Endothelial cell of umbilical vein (primary cell): Measurements from ENCODE around the gene PRICKLE4. TPM values are rescaled to one million over a fixed set of nuclear protein-coding genes. Genes with fewer than 3 reads are reported as not detected.

ENCODE experiments used
- BruUV-seq: library from RNA; stranded (reverse); fragments of 400-500 nt; replicated peaks from 2 replicates; lab custom pipeline; 2021; lab: Mats Ljungman, UMichigan
- CTCF ChIA-PET: fragments of 300-600, 350-600 bp; sonication (Branson Sonifier 250); formaldehyde crosslinking; loops from one replicate; lab custom pipeline; 2021; ENCODE audit warnings: antibody characterized with exemption, inconsistent platforms; lab: Charles Lee
- POLR2A ChIA-PET: fragments of 300-600, 350-600 bp; sonication (Branson Sonifier 250); formaldehyde crosslinking; loops from one replicate; lab custom pipeline; 2021; ENCODE audit warnings: antibody characterized with exemption, inconsistent platforms; lab: Charles Lee
- DNase-seq: peaks from one replicate; pipeline ENCODE4 v3.0.0-alpha.2; 2011; ENCODE audit warnings: low read depth, low spot score
- FAIRE-seq: peaks from 2 replicates; lab custom pipeline; 2011; peaks lifted over from hg19 to GRCh38; lab: Jason Lieb, UNC
- H2AFZ ChIP-seq: 2 replicates; pipeline ENCODE4 v1.6.0; 2012; ENCODE audit warnings: low read depth, low read length, control low read depth, inconsistent platforms
- H3K27ac ChIP-seq: 2 replicates; pipeline ENCODE4 v1.5.1; 2011; ENCODE audit warnings: low read depth, mild to moderate bottlenecking, control low read depth, low read length, moderate library complexity; ENCODE audit not compliant: insufficient read depth
- H3K27me3 ChIP-seq, 2 experiments: 2 replicates each; pipeline versions ENCODE4 v1.6.0 to v1.6.1; 2011; ENCODE audit warnings: low read length in 2 of 2, mixed read lengths in 1 of 2; ENCODE audit not compliant: control insufficient read depth in 2 of 2, insufficient read depth in 2 of 2
- H3K36me3 ChIP-seq, 2 experiments: 2 replicates in 1 of 2; 3 replicates in 1 of 2; pipeline ENCODE4 v1.5.1; 2011; ENCODE audit warnings: low read length in 2 of 2, mild to moderate bottlenecking in 1 of 2, moderate library complexity in 1 of 2; ENCODE audit not compliant: control insufficient read depth in 2 of 2, insufficient read depth in 2 of 2; ENCODE audit errors: extremely low read depth in 1 of 2
- H3K4me1 ChIP-seq: 3 replicates; pipeline ENCODE4 v1.5.1; 2011; ENCODE audit warnings: mild to moderate bottlenecking, low read length; ENCODE audit not compliant: control insufficient read depth, insufficient read depth; ENCODE audit errors: extremely low read depth
- H3K4me2 ChIP-seq: 2 replicates; pipeline ENCODE4 v1.6.1; 2011; ENCODE audit warnings: low read length, control low read depth, mixed read lengths; ENCODE audit not compliant: insufficient read depth
- H3K4me3 ChIP-seq, 3 experiments: fragments of 200-600 bp in 1 of 3; sonication (generic), shearing (Covaris generic) in 1 of 3; replicated peaks in 1 of 3; 2 replicates each; pipeline ENCODE4 v1.5.1; 2011 to 2016; ENCODE audit warnings: control low read depth in 3 of 3, low read length in 3 of 3, mild to moderate bottlenecking in 2 of 3, inconsistent platforms in 1 of 3, low read depth in 1 of 3, moderate library complexity in 1 of 3; ENCODE audit not compliant: insufficient read depth in 1 of 3
- H3K79me2 ChIP-seq: 2 replicates; pipeline ENCODE4 v1.6.0; 2012; ENCODE audit warnings: low read length, inconsistent platforms; ENCODE audit not compliant: control insufficient read depth, insufficient read depth
- H3K9ac ChIP-seq: replicated peaks from 2 replicates; pipeline ENCODE3; 2011; ENCODE audit warnings: low read length, control low read depth; ENCODE audit not compliant: insufficient read depth; ENCODE audit errors: extremely low read depth
- H3K9me1 ChIP-seq: replicated peaks from 3 replicates; pipeline ENCODE4 v1.6.0; 2011; ENCODE audit warnings: mild to moderate bottlenecking, low read length; ENCODE audit not compliant: control insufficient read depth, insufficient read depth; ENCODE audit errors: extremely low read depth
- H3K9me3 ChIP-seq: replicated peaks from 2 replicates; pipeline ENCODE4 v1.5.1; 2012; ENCODE audit warnings: low read length, inconsistent platforms; ENCODE audit not compliant: control insufficient read depth, insufficient read depth
- H4K20me1 ChIP-seq: replicated peaks from 2 replicates; pipeline ENCODE3; 2011; ENCODE audit warnings: mild to moderate bottlenecking, low read length; ENCODE audit not compliant: control insufficient read depth, insufficient read depth; ENCODE audit errors: extremely low read depth
- CTCF ChIP-seq, 2 donors: IDR thresholded peaks; 1 replicate in 1 of 2; 2 replicates in 1 of 2; pipeline ENCODE4 v1.5.1; 2011; ENCODE audit warnings: low read length in 2 of 2, mild to moderate bottlenecking in 2 of 2, moderate library complexity in 2 of 2, control low read depth in 1 of 2, inconsistent platforms in 1 of 2, low read depth in 1 of 2; ENCODE audit not compliant: insufficient read depth in 1 of 2; ENCODE audit errors: extremely low read depth in 1 of 2
- EZH2 ChIP-seq: IDR thresholded peaks from 2 replicates; pipeline ENCODE4 v1.6.1; 2012; ENCODE audit warnings: borderline replicate concordance, low read depth, mild to moderate bottlenecking, moderate library complexity, low read length, inconsistent platforms; ENCODE audit not compliant: severe bottlenecking
- FOS ChIP-seq: IDR thresholded peaks from 2 replicates; pipeline ENCODE4 v1.6.1; 2011; ENCODE audit warnings: mild to moderate bottlenecking, low read length, moderate library complexity, borderline replicate concordance; ENCODE audit not compliant: insufficient read depth
- GATA2 ChIP-seq: IDR thresholded peaks from 2 replicates; pipeline ENCODE4 v1.7.0; 2011; ENCODE audit warnings: low read depth, mild to moderate bottlenecking, moderate library complexity, mixed read lengths, low read length; ENCODE audit not compliant: insufficient read length, insufficient read depth
- JUN ChIP-seq: IDR thresholded peaks from 2 replicates; pipeline ENCODE4 v1.6.1; 2011; ENCODE audit warnings: borderline replicate concordance, low read depth; ENCODE audit not compliant: insufficient read length, insufficient read depth
- MAX ChIP-seq: IDR thresholded peaks from 2 replicates; pipeline ENCODE4 v1.6.1; 2011; ENCODE audit not compliant: insufficient read depth, insufficient read length
- MYC ChIP-seq: IDR thresholded peaks from one replicate; pipeline ENCODE4 v1.6.1; 2011; ENCODE audit warnings: mild to moderate bottlenecking, low read depth, low read length
- POLR2A ChIP-seq: IDR thresholded peaks from 2 replicates; pipeline ENCODE4 v1.6.1; 2012; ENCODE audit warnings: low read depth, mild to moderate bottlenecking, control low read depth, low read length
- dilution Hi-C: fragments of 300-500 bp; cut with MboI; formaldehyde crosslinking; loops from one replicate; pipeline ENCODE4 v1.15.0; 2019; ENCODE audit warnings: low sequenced_read_pairs; ENCODE audit not compliant: extremely low pct_ligation_motif_present
- intact Hi-C: fragments of 100-400 bp; cut with micrococcal nuclease; formaldehyde crosslinking; loops from one replicate; pipeline ENCODE4 v1.10.0; 2022
- polyA plus RNA-seq, 4 experiments: library from polyadenylated mRNA; depleted of rRNA in 3 of 4; stranded (reverse) in 3 of 4; unstranded in 1 of 4; fragments of >200 nt; gene quantifications; 2 replicates each; pipeline versions ENCODE4 v1.2.1 to v1.2.3, GENCODE V29; 2011 to 2012; ENCODE audit warnings: missing spikeins in 1 of 4
- total RNA-seq: library from RNA; stranded (reverse); gene quantifications from 2 replicates; pipeline ENCODE4 v1.2.3, GENCODE V29; 2021

Gene PRICKLE4
- total and polyA plus RNA-seq, 2 donors (not counting 3 experiments of a cell fraction or from before 2014, with no cell fraction given), result 1.0 to 3.3 TPM

GRCh38 chr6:41815587-41815986 is 35.0 kb downstream of the PRICKLE4 start:
- Histone ChIP-seq H3K27me3 (no peaks in the 10 kb centered on the region), H3K4me3 (no peak overlapping the region), H3K4me1 (peaks cover 3% of the 10 kb centered on the region), H3K4me2 (no peak overlapping the region), H3K9ac (no peak overlapping the region), H3K9me1 (no peaks in the 10 kb centered on the region), H2AFZ (no peak overlapping the region), H3K36me3 (no peaks in the 10 kb centered on the region), H4K20me1 (no peaks in the 10 kb centered on the region), H3K9me3 (no peaks in the 10 kb centered on the region), H3K27ac (no peak overlapping the region), H3K79me2 (no peaks in the 10 kb centered on the region)
- TF ChIP-seq CTCF (IDR thresholded peaks at IDR 0.05; ENCODE audit: extremely low read depth in 1 of 2, insufficient read depth in 1 of 2, low read depth in 1 of 2, low read length in 2 of 2), result no peak
- no peak for TF ChIP-seq POLR2A
- TF ChIP-seq JUN, result no peak
- TF ChIP-seq MAX, result no peak
- ChIA-PET POLR2A (no interaction called here), CTCF (interaction anchor here (3.7 kb wide), 1 partner anchor 14 kb away, joined by 15 read pairs; no protein-coding TSS in a partner anchor)
- dilution Hi-C loops (no loop called here), intact Hi-C loops (no loop called here)
- no peak for FAIRE-seq
- DNase-seq, result no peak
- BruUV-seq, result no TSS peak

- Histone ChIP-seq H3K27me3 (no peaks in the 10 kb centered on the region), H3K27ac (no peak overlapping the region), H3K79me2 (no peaks in the 10 kb centered on the region), H4K20me1 (no peaks in the 10 kb centered on the region), H3K9me1 (no peaks in the 10 kb centered on the region), H3K4me2 (no peak overlapping the region), H3K4me1 (peaks cover 3% of the 10 kb centered on the region), H3K9me3 (no peaks in the 10 kb centered on the region), H3K4me3 (no peak overlapping the region), H3K36me3 (no peaks in the 10 kb centered on the region), H3K9ac (no peak overlapping the region), H2AFZ (no peak overlapping the region)
- FAIRE-seq (no peak), DNase-seq (peak; percentile 21)
- POLR2A ChIA-PET, result no interaction called here
- TF ChIP-seq MYC (no peak), FOS (peak; percentile 22), EZH2 (no peak), JUN (peak; percentile 9), GATA2 (no peak), MAX (no peak)
- CTCF ChIA-PET, result interaction anchor here (1.1 to 2.0 kb wide), 3 partner anchors 10 to 210 kb away, joined by 4 to 6 read pairs (median 4); no protein-coding TSS in a partner anchor
- BruUV-seq, result no TSS peak
- intact Hi-C loops, result no loop called here
- dilution Hi-C loops, result no loop called here
These were observed 37.9 kb downstream of the PRICKLE4 start for GRCh38 chr6:41818271-41819054.
